Measurements from ENCODE around the gene LRP1.

LRP1 gene

DNA sequence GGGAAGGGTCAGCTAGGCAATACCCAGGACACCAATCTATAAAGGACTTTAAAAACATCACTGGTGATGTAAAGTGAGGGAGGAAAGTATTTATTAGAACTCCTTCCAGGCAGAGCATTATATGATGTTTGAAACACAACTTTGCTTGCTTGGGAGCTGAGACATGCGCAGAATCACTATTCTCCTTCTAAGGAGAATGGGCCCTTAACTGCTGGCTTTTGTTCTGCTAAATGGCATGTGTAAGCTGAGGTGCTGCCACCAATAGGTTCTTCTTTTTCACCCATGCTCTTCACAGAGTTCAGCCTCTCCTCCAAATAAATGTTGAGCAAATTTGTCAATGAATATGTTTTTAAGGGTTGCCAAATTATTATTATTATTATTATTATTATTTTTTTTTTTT lies 118.8 kb downstream of the LRP1 start:
- Histone ChIP-seq H3K36me3 (ENCODE audit: control insufficient read depth, insufficient read depth, low read length) (no peaks in the 10 kb centered on the region), H3K4me3 (ENCODE audit: low read depth, low read length) (no peak overlapping the region), H3K27me3 (ENCODE audit: control insufficient read depth, insufficient read depth, low read length) (peaks cover 19% of the 10 kb centered on the region), H3K4me1 (ENCODE audit: control insufficient read depth, insufficient read depth, low read length) (peaks cover 32% of the 10 kb centered on the region), H3K27ac (ENCODE audit: low read depth, low read length) (no peak overlapping the region), H3K9ac (ENCODE audit: low read length) (no peak overlapping the region), H3K9me3 (ENCODE audit: control insufficient read depth, insufficient read depth, low read depth, low read length) (no peaks in the 10 kb centered on the region)

DNA sequence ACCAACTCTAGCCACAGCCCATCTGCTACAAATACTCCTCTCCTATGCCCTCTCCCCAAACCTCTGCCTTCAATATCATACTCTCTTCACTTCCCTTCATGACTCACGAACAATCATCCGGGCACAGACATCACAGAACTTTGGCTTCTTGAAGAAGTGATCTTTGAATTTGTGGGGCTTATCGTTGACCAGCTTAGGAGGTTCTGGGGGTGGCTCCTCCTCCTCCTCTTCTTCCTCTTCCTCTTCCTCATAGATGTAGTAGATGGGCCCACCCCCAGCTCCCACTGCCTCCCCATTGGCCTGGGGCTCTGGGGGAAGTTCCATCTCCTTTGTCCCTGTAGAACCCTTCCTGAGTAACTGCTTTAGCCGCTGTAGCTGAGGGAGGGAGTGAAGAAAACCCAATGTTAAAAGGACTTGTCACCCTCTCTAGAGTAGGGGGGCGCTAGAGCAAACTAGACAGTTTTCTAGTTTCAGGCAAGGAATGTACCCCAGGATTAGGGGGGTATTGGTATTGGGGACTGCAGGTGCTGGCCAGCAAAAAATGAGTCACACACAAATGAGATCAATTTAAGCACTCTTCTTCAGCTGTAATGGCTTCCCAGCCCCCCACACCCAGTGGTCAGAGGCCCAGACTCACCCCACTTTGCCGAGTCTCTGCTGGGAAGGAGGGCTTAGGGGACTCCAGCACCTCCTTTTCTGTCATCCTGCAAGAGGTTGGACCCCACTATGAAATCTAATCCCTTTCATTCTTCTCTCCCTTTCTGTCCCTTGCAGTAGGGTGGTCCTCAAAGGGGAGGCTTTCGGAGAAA lies 120.9 kb downstream of the LRP1 start:
- no peak overlapping the region for H3K9ac ChIP-seq (ENCODE audit: low read length)
- peaks cover 29% of the 10 kb centered on the region for H3K4me1 ChIP-seq (ENCODE audit: control insufficient read depth, insufficient read depth, low read length)
- no peak overlapping the region for H3K4me3 ChIP-seq (ENCODE audit: low read depth, low read length)
- no peaks in the 10 kb centered on the region for H3K36me3 ChIP-seq (ENCODE audit: control insufficient read depth, insufficient read depth, low read length)
- peaks cover 7% of the 10 kb centered on the region for H3K27me3 ChIP-seq (ENCODE audit: control insufficient read depth, insufficient read depth, low read length)
- H3K9me3 ChIP-seq (ENCODE audit: control insufficient read depth, insufficient read depth, low read depth, low read length), result no peaks in the 10 kb centered on the region
- H3K27ac ChIP-seq (ENCODE audit: low read depth, low read length), result no peak overlapping the region

GRCh38 chr12:57250541-57250940 lies 122.3 kb downstream of the LRP1 start:
- Histone ChIP-seq H3K4me3 (ENCODE audit: low read depth, low read length) (no peak overlapping the region), H3K9ac (ENCODE audit: low read length) (no peak overlapping the region), H3K36me3 (ENCODE audit: control insufficient read depth, insufficient read depth, low read length) (peaks cover 6% of the 10 kb centered on the region), H3K9me3 (ENCODE audit: control insufficient read depth, insufficient read depth, low read depth, low read length) (no peaks in the 10 kb centered on the region), H3K27ac (ENCODE audit: low read depth, low read length) (no peak overlapping the region), H3K27me3 (ENCODE audit: control insufficient read depth, insufficient read depth, low read length) (no peaks in the 10 kb centered on the region), H3K4me1 (ENCODE audit: control insufficient read depth, insufficient read depth, low read length) (peaks cover 23% of the 10 kb centered on the region)

- Histone ChIP-seq H3K27ac (ENCODE audit: low read depth, low read length) (no peak within 1 kb of the TSS), H3K36me3 (ENCODE audit: control insufficient read depth, insufficient read depth, low read length) (peaks cover 9% of the 10 kb centered on the region), H3K9ac (ENCODE audit: low read length) (no peak within 1 kb of the TSS), H3K27me3 (ENCODE audit: control insufficient read depth, insufficient read depth, low read length) (no peaks in the 10 kb centered on the region), H3K4me1 (ENCODE audit: control insufficient read depth, insufficient read depth, low read length) (peaks cover 23% of the 10 kb centered on the region), H3K4me3 (ENCODE audit: low read depth, low read length) (no peak within 1 kb of the TSS), H3K9me3 (ENCODE audit: control insufficient read depth, insufficient read depth, low read depth, low read length) (no peaks in the 10 kb centered on the region)
Observed at GRCh38 chr12:57250956-57251355, 122.7 kb downstream of the LRP1 start, which contains the start of gene STAC3. Gene STAC3 (minus strand): TSS chr12:57251187. CDS start chr12:57249636, 1,551 bp downstream.

DNA sequence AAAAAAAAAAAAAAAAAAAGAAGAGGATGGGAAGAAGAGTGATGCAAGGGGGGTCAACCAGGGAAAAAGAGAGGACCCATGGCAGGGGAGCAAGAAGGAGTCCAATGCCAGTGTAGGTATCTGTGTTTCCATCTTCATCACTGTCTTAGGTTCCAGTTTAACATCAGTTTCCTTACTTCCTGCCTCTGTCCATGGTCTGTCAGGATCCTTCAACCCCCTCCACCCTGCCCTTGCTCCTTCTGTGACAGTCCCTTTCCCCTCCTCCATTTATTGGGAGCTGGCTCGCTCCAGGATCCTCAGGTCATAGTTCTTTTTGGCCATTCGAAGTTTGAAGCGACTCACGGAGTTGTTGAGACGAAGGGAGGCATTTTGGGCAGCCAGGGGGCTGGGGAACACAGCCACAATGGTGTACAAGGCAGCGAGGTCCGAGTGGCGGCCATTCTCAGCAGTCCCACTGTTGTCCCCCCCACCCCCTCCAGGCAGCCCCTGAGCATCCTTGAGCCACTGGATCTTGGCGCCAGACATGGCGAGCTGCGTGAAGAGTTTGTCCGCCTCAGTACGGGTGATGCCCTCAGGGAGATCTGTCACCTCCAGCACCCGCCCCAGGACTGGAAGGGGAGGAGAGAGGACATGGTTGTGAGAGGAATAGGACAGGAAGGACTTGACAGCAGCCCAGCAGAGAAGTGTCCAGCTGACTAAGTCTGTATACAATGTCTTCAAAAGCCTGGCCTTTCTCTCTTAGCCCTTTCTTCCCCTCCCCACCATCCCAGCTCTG lies 126.4 kb downstream of the LRP1 start:
- peaks cover 40% of the 10 kb centered on the region for H3K36me3 ChIP-seq (ENCODE audit: control insufficient read depth, insufficient read depth, low read length)

DNA sequence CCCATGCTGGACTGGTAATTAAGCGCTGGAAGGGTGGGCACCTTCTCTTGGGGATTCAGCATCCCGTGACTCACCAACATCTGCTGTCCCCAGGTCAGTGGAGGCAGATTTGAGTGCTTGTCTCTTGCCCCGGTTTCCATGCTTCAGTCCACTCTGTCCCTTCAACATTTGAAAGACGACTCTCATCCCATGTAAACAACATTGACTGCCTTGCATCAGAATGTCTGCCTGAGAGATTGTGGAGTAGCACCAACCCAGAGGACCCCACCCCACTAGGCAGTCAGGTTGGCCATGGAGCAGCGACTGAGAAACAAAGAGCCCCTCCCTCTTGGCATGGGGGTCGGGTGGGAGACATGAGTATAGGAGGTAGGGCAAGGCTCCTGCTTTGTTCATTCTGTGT lies 127.6 kb downstream of the LRP1 start:
- Histone ChIP-seq H3K36me3 (ENCODE audit: control insufficient read depth, insufficient read depth, low read length) (peaks cover 48% of the 10 kb centered on the region), H3K4me3 (ENCODE audit: low read depth, low read length) (no peak overlapping the region), H3K27ac (ENCODE audit: low read depth, low read length) (no peak overlapping the region), H3K9ac (ENCODE audit: low read length) (no peak overlapping the region), H3K4me1 (ENCODE audit: control insufficient read depth, insufficient read depth, low read length) (0 out of 2 replicates have a peak, but pooled peaks cover 2% of the 10 kb centered on the region), H3K27me3 (ENCODE audit: control insufficient read depth, insufficient read depth, low read length) (no peaks in the 10 kb centered on the region), H3K9me3 (ENCODE audit: control insufficient read depth, insufficient read depth, low read depth, low read length) (no peaks in the 10 kb centered on the region)

More for the DNA sequence above, 126.4 kb downstream of the LRP1 start:
- Histone ChIP-seq H3K9me3 (ENCODE audit: control insufficient read depth, insufficient read depth, low read depth, low read length) (no peaks in the 10 kb centered on the region), H3K4me3 (ENCODE audit: low read depth, low read length) (no peak overlapping the region), H3K9ac (ENCODE audit: low read length) (no peak overlapping the region), H3K27me3 (ENCODE audit: control insufficient read depth, insufficient read depth, low read length) (no peaks in the 10 kb centered on the region), H3K4me1 (ENCODE audit: control insufficient read depth, insufficient read depth, low read length) (peaks cover 8% of the 10 kb centered on the region), H3K27ac (ENCODE audit: low read depth, low read length) (no peak overlapping the region)

- Histone ChIP-seq H3K4me3 (ENCODE audit: low read depth, low read length) (no peak overlapping the region), H3K9me3 (ENCODE audit: control insufficient read depth, insufficient read depth, low read depth, low read length) (no peaks in the 10 kb centered on the region), H3K27me3 (ENCODE audit: control insufficient read depth, insufficient read depth, low read length) (no peaks in the 10 kb centered on the region), H3K27ac (ENCODE audit: low read depth, low read length) (no peak overlapping the region), H3K36me3 (ENCODE audit: control insufficient read depth, insufficient read depth, low read length) (peaks cover 52% of the 10 kb centered on the region), H3K4me1 (ENCODE audit: control insufficient read depth, insufficient read depth, low read length) (peaks cover 7% of the 10 kb centered on the region; the same call in 1 of the 2 replicates), H3K9ac (ENCODE audit: low read length) (no peak overlapping the region)
Observed at GRCh38 chr12:57258977-57259970, 131.0 kb downstream of the LRP1 start.

DNA sequence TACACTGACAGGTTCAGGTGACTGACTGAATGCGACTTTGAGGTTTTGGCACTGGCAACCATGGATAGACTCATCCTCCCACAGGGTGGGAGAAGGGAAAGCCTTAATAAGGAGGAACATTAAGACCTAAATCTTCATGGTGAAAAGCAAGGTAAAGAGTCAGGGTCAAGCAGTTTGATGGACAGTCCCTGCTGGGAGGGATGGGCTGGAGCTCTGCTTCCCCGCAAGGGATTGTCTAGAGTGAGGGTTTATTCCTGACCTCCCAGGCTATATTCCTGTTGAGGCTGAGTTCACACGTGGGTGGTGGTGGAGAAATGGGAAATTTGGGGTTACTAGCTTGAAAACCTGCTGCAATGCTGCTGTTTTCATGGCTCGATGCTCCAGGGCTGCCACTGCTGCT lies 132.1 kb downstream of the LRP1 start:
- peaks cover 7% of the 10 kb centered on the region; the same call in 1 of the 2 replicates for H3K4me1 ChIP-seq (ENCODE audit: control insufficient read depth, insufficient read depth, low read length)
- H3K27me3 ChIP-seq (ENCODE audit: control insufficient read depth, insufficient read depth, low read length), result no peaks in the 10 kb centered on the region
- H3K4me3 ChIP-seq (ENCODE audit: low read depth, low read length), result no peak overlapping the region
- H3K9me3 ChIP-seq (ENCODE audit: control insufficient read depth, insufficient read depth, low read depth, low read length), result no peaks in the 10 kb centered on the region
- peaks cover 52% of the 10 kb centered on the region for H3K36me3 ChIP-seq (ENCODE audit: control insufficient read depth, insufficient read depth, low read length)
- H3K27ac ChIP-seq (ENCODE audit: low read depth, low read length), result no peak overlapping the region
- H3K9ac ChIP-seq (ENCODE audit: low read length), result no peak overlapping the region

DNA sequence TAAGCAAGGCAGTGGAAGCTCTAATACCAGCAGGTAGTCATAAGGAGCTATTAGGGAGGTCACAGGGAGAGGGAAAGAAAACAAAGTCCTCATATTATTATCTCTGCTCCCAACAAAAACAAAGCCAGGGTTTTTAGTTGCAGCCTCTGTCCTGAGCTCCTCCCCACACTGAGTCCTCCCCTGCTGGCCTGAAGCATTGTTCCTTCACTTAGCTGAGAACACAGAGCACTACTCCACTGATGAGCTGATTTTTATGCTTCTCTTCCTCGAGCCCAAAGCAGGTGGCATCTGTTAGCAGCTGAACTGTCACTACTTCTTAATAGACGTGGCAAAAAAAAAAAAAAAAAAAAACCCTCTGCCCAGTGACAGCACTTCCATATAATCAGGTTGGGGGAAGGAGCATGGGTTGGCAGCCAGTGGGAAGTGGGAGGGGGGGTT lies 133.2 kb downstream of the LRP1 start:
- Histone ChIP-seq H3K9ac (ENCODE audit: low read length) (no peak overlapping the region), H3K36me3 (ENCODE audit: control insufficient read depth, insufficient read depth, low read length) (peaks cover 46% of the 10 kb centered on the region), H3K9me3 (ENCODE audit: control insufficient read depth, insufficient read depth, low read depth, low read length) (no peaks in the 10 kb centered on the region), H3K4me1 (ENCODE audit: control insufficient read depth, insufficient read depth, low read length) (peaks cover 7% of the 10 kb centered on the region; the same call in 1 of the 2 replicates), H3K27ac (ENCODE audit: low read depth, low read length) (no peak overlapping the region), H3K27me3 (ENCODE audit: control insufficient read depth, insufficient read depth, low read length) (no peaks in the 10 kb centered on the region), H3K4me3 (ENCODE audit: low read depth, low read length) (no peak overlapping the region)

GRCh38 chr12:57262126-57262822 lies 134.0 kb downstream of the LRP1 start:
- Histone ChIP-seq H3K27me3 (ENCODE audit: control insufficient read depth, insufficient read depth, low read length) (no peaks in the 10 kb centered on the region), H3K9me3 (ENCODE audit: control insufficient read depth, insufficient read depth, low read depth, low read length) (no peaks in the 10 kb centered on the region), H3K36me3 (ENCODE audit: control insufficient read depth, insufficient read depth, low read length) (peaks cover 46% of the 10 kb centered on the region), H3K9ac (ENCODE audit: low read length) (no peak overlapping the region), H3K4me3 (ENCODE audit: low read depth, low read length) (no peak overlapping the region), H3K4me1 (ENCODE audit: control insufficient read depth, insufficient read depth, low read length) (peaks cover 7% of the 10 kb centered on the region; the same call in 1 of the 2 replicates), H3K27ac (ENCODE audit: low read depth, low read length) (no peak overlapping the region)

All from HUES6 (cell line).